ENCODE measurements around the gene HTATIP2.
A peak's percentile ranks its signal among the peaks of the same experiment; 100 is the strongest.
"Not testable (repeated sequence)": the region's sequence is repeated elsewhere in the genome, so short reads cannot be mapped to it uniquely, and the experiment has no call there.

Gene HTATIP2

DNA sequence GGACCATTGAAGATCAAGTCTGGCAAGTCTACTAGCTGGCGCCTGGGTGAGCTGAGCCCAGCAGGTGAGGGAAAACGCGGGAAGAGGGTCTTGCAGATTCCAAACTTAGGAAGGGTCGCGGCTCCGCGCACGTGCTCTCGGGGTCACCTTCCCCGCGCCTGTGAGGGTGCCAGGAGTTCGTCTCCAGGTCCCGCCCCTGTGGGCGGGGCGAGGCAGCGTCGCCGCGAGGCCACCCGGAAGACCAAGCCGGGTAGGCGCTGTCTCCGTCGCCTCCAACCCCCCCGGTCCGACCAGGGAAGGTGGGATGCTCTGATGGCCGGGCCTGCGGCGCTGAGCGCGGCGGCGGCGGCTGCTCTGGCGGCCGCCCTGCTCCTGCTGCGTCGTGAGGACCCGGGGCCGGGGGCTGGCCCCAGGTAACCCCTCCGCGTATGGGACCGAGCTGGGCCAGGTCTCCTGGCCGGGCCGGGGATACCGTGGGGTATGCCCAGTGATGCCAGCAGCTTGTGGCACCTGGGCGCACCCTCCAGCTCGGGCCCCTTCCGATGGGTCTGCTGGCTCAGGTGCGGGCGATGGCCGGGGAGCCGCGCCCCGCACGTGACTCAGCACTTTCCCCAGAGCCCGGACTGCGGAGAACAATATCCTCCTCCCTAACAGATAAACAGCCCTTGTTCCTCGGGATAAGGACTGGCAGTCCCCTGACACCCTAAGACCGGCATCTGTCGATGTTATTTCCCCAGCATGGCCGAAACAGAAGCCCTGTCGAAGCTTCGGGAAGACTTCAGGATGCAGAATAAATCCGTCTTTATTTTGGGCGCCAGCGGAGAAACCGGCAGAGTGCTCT is at the start of gene HTATIP2:
TSS of gene HTATIP2 (plus strand) at position 215 of the 841 bp plus-strand sequence. CDS start at position 739, 524 bp downstream.
- DNase-seq, result peak; percentile 7

DNA sequence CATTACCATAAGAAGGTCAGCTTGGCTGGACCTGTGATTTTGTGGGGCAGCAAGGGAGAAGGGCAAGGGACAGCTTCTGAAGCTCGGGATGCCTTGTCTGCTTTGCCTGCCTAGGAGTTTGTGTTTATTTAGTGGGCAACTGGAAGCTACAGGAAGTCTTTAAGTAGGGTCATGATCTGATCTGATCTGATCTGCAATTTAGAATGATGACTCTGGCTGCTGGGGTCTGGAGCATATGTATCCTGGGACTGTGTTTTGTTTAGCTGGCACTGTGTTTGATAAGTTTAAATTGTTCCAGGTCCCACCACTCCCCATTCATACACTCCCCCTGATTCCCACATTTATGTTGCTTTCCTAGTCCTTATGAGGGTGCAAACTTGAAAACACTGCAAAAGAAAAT is 47.7 kb upstream of the HTATIP2 start:
- DNase-seq, result no peak

DNA sequence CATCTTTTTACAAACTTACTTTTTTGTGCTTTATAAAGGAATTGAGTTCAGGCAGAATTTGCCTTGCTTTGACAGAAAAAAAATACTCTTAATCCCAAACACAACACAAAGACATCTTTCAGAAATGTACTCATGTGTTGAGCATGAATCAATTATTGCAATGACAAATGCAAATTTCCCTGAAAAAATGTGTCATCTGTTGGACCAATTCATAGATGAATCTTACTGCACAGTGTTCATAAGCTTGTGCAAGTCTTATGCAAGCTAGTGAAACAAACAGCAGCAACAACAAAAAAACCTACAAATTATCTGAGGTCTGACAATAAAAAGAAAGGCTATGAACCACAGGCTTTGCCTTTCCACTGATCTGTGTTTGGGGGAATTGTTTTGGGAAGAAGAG is 42.3 kb upstream of the HTATIP2 start:
- DNase-seq, result no peak

DNA sequence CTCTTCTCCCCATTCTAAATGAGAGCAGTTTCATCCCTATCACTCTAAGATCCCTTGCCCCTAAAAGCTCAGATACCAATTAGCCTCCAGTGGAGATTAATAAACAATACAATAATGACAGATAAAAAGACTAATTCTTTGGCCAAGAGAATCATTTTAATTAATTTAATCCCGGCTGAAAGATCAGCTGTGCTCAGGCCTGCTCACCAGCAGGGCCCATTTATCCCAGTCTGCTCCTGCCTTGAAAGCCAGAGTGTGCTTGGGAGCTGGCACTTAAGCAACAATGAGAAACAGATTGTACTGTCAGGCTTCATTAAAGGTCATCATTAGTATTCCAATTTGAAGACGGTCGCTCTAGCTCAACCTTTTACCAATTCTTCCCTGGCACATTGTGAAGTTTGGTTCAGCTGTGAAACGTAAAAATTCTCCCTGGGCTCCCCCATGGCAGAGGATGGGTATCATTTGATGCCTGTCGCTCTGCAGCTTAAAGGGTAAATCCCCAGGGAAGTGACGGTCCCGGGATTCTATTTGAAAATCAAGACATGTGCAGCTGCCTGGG is 36.1 kb upstream of the HTATIP2 start:
- no peak for DNase-seq

DNA sequence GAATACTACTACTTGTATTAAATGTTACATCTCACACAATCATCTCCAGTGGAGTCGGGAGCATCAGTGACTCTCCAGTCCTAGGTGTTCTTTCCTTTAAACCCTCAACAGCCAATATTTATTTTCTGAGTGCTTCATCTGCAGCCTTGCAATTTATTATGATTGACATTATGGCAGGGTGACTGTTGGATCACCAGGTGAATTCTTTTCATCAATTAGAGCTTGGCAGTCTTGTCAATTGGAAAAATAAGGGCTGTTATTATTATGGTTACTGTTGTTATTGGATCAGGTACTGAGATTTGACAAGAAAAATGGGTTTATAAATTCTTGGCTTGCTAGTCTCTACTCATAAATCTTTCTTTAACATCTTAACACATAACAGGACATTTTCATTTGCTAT is 27.5 kb upstream of the HTATIP2 start:
- DNase-seq, result no peak

DNA sequence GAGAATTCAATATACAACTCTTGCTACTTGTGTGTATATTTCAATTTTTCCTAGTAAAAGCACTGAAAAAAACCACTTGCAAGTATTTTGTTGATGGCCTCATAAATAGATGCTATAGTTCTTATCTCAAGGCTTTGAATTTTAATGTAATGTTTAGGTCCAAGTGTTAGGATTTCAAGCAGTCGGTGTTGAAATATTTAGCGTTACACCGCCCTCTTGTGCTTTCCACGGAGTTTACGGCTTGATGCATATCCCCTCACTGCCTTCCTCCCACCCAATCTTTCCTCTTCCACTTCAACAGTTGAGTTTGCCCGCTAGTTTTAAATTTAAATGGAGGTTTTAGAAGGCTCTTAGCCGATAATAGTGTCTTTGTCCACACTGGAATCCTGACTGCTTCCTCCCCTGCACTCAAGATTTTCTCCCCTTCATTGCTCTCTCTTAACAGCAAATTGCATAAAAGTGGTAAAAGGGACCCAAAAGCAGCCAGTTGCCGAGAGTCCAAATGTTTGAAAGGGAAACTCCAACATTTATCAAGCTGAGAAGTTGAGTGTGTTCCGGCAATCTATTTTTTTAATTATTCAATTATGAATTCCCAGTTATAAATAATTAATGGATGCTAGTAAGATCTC is 25.9 kb upstream of the HTATIP2 start:
- no peak for DNase-seq

DNA sequence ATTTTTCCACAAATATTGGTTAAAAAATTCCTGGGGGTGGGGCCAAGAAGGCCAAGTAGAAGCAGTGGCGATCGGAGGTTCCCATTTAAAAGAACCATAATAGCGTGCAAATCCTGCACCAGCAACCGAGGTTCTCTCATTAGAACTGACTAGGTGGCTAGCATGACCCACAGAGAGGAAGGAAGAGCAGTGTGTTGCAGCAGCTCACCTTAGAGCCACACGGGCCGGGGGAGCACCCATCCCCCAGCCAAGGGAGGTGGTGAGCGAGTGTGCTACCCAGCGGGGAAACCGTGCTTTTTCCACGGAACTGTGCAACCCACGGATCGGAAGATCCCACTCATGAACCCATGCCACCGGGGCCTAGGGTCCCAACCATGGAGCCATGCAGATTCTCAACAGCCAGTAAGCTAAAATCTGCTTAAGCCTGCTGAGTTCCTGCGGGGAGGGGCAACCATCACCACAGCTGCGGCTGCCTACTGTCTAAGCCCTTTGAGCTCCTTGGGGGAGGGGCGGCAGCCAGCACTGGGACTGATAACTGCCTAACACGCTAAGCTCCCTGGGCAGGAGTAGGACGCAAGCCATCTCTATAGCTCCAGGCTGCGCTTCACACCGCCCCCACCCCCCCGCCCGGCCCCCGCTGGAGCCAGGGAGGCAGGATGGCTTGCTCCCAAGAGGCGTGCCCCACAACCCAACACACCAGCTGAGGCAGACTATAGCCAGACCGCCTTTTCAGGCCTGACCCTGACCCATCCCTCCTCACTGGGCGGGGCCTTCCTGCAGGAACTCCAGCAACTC is 21.0 kb upstream of the HTATIP2 start:
- no peak for DNase-seq

DNA sequence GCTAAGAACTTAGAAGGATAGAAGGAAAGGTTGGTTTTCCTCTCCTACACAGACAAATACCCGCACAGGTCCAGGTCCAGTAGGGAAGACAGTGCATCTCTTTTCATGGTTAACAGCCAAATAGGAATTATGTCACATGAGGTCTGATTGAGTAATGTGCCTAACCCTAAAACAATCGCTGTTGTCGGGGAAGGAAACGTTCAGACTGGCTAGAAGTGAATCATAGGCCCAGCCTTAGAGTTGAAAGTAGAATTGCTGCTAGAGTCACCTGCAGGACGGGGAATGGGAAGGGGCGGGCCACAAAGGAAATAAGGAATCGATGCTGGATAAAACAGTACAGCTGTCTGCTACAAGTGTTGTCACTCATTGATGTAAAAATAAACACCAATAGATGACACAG is 12.4 kb upstream of the HTATIP2 start:
- DNase-seq, result no peak

DNA sequence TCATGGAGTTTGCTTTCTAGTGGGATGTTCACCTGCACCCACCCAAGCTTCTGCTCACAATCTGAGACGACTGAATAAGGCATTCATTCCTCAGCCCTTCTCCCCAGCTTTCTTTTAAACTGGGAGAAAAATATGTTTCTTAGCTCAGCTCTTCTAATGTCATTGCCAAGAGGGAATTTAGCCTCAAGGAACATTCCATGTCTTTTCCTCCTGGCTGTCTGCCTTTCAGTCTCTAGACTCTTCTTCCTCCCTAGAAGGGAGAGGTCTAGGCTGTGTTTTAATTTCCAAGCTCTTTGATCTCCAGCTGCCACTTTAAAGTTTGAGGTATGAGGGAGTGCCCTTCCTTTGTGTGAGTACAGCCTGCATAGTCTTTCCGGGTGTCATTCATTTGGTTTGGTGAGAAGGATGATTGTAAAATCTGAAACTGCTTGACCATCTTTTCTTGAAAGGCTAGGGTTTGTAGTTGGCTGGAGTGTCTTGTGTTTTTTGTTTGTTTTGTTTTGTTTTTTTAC is 11.7 kb upstream of the HTATIP2 start:
- DNase-seq, result no peak

DNA sequence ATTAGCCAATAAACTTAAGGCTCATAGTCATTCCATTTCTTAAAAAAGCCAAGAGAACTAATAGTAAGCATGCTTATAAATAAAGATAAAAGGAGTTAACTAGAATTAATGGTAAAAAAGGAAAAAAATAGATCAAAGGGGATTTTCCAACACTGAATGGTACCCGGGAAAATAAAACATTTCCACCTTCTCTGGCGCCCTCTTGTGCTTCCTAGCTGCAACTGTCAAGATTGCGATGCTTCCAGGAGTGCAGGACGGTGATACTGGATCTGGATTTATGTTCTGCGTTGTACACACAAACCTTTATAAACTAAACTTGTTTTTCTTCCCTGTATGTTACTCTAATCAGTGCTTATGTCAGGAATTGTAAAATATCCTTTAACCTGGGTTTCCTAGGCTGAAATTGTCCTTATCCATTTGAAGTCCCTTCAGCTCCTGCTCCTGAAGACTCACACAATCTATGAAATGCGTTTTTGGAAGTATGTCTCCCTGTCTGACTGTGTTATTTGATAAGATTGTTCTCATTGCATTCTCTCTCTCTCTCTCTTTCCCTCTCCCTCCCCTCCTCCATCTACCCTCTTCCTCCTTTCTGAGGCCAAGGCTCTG is 9.6 kb upstream of the HTATIP2 start:
- peak; percentile 19 for DNase-seq

DNA sequence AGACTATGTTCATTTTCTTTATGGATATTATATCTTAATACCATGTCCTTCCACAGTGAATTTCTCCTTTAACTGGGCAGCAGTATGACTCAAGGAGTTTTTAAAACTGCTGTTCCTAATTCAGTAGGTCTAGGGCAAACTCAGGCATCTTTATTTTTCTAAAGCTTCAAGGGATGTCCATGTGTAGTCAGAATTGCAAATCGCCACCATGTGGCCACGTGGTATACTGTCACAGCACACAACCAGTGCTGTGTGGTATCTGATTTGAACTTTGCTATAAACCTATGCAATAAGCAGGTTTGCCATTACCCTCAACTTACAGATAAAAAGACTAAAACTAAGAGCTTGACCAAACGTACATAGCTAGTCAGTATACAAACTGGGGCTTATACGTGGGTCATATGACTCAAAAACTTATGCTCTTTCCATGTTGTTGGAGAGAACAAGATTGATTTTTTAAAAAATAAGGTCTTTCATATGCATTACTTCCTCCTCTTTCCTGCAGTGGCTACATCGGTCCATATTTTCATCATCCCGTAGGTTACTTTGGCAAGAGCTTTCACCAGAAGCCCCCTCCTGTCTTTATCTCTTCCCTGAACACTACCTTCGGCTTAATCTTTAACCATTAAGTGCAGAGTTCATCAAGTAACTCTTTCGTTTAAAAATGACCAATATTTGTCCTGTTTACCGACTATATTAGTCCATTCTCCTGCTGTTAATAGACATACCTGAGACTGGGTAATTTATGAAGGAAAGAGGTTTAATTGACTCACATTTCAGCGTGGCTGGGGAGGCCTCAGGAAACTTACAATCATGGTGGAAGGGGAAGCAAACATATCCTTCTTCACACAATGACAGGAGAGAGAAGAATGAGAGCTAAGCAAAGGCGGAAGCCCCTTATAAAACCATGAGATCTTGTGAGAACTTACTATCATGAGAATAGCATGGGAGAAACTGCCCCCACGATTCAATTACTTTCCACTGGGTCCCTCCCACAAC is 8.0 kb upstream of the HTATIP2 start:
- DNase-seq, result no peak

DNA sequence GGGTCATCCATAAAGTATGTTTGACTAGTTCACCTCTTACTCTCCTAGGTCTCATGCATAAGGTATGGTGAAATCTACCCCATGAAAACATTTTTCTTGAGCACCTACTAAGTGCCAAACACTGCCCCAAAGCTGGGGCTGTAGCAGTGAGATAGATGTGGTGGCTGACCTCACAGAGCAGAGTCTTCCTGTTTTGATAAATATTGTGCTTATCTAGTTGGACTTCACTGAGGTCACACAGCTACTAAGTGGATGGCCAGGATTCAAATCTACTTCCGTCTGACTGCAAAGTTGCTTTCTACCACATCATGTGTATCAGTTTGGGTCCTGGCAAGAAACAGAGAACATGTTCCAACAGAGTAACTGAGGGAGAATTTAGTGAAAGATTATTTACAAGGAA is 6.4 kb upstream of the HTATIP2 start:
- DNase-seq, result no peak

DNA sequence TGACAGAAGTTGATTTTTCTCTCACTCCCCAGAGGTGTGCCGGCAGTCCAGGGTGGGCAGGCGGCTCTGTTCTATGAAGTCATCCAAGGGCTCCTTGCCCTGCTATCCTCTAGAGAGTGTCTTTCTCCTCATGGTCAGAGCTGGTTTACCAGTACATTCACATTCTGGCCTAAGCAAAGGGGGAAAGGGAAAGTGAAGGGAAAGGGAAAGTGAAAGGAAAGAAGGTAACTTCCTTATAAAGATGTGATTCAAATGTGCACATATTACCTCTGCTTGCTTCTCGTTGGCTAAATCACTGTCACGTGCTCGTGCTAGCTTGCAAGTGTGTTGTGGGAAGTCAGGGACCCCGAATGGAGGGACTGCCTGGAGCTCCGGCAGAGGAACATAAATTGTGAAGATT is 2.9 kb upstream of the HTATIP2 start:
- no peak for DNase-seq

DNA sequence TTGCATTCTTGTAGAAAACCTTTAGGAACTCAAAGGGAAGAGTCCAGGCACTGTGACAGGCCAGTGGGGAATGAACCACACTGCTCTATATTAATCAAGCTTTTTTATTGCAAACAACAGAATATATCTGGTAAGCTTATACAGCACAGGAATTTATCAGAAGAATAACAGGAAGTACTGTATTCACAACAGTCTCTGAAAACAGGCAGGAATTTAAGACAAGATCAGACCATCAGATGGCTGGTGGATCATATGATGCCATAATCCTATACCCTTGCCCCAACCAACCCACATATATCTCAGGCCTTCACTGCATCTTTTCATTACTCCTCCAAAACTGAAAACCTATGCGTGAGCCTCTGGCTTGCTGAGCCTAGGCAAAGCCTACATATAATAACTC is 1.0 kb upstream of the HTATIP2 start:
- DNase-seq, result no peak

DNA sequence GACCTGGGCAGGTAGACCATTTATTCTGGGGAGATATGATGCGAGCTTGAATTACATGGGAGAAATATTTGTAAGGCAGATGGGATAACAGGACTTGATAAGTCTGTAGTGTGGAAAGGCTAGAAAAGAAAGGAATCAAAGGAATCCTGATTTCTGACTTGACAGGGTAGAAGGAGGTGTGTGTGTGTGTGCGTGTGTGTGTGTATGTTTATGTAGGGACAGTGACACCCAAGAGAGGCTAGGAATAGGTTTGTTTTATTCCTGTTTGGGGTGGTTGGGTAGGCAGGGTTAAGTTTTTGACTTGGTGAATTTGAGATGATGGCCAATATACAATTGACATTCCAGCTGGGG is 390 bp upstream of the HTATIP2 start:
- DNase-seq, result no peak

DNA sequence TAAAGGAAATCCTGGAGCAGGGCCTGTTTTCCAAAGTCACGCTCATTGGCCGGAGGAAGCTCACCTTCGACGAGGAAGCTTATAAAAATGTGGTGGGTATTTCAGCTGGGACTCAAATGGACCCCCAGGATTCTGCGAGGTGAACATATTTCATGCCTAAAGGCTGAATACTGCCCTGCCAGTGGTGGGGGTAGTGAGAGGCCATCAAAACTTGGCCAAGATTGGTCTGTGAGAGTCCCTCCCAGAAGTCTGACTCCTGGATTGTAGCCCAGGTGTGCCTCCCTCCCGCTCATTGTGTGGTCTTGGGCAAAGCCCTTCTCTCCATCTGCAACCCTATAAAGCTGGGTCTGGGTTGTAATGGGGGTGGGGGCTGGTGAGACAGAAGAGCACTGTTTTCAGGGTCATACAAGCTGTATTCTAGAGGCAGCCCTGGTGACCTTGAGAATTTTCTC is 853 bp downstream of the HTATIP2 start:
- no peak for DNase-seq

DNA sequence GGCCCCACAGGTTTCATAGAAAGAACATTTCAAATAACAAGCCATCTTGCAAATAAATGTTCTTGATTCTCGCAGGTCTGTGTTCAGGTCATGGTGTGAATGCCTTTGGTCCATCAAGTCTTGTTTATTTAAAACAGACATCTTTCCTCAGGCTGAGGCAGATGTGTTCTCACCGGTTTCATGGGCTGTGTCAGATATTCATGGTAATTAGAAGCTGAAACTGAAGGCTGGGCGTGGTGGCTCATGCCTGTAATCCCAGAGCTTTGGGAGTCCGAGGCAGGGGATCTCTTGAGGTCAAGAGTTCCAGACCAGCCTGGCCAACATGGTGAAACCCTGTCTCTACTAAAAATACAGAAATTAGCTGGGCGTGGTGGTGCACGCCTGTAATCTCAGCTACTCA is 2.0 kb downstream of the HTATIP2 start:
- not testable (repeated sequence) for DNase-seq

DNA sequence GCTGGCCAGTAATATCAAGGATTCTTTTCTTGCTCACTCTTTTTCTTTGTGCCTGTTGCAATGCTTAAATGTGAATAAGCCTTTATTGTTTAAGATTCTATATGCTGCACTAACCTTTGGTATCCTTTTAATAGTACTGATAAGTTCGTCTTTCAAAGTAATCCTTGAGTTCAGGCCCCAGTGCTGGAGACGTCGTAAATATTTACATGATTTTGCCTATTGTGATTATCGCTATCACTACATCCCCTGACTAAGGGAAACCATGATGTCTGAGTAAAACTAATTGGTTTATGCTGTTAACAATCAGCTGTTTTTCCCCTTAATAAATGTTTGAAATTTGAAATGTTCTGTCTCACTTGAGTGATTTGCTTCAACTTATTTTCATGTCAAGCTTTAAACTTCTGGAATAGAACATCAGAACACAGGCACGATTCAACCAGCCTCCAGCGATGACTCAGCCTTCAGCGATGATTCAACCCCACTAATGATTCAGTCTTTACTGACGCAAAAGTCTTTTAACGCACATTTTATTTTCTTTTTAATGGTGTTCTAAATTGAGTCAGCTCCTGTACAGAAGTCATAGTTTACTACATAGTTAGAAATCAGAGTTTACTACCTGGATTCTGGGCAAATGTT is 3.9 kb downstream of the HTATIP2 start:
- no peak for DNase-seq

DNA sequence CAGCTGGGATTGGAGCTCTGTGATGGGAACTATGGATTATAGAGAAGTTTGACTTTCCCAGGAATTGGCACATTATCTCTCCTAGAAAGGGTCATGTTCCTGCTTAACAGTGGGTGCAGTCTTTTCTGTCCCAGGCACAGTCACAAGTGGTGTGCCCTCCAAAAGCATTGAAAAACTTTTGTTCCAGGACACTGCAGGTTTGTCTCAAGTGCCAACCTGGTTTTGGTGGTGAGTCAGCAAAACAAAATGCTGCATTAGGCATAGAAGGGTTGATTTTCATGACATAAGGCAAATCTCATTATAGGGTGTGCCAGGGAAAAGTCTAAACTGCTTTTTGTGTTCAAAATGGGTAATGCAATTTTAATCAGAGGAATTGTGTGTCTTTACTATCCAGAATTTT is 4.9 kb downstream of the HTATIP2 start:
- no peak for DNase-seq

DNA sequence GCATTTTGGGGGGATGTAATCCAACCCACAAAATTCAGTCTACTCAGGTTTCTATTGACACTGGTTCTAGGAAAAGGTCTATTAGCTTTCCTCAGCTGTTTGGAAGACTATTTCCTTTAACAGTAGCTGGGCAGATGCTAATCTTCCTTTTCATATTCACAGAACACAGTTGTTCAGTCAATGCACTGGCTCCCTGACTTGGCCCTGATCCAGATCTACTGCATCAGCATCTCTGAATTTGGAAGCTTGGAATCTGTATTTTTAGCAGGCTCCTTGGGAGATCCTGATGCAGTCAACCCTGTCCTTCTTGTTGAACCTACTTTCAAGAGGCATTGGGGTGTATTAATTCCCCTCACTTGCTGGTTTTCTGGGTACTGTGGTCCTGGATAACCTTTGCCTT is 6.3 kb downstream of the HTATIP2 start:
- DNase-seq, result no peak

DNA sequence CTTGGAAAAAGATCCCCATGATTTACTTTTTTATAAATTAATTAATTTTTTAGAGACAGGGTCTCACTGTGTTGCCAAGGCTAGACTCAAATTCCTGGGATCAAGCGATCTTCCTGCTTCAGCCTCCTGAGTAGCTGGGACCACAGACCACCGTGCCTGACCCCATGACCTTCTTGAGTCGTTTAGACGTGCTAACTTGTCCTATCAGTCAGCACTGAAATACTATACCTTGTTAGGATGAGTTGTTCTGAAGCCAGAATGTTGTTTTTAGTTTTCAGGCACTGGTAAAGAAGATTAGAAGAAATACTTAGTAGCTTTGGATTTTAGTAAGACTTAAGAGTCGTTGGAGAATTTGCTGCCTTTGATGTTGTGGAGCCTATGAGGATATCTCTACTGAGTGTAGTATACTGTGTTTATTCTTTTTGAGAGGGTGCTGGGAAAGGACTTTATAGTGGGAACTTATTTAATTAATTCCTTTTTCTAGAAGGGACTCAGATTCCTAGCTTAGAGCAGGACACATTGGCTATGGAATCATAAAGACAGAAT is 8.6 kb downstream of the HTATIP2 start:
- no peak for DNase-seq

All from NCI-H187 treated with DMSO at 0.1 percent for 48 hours (cell line).